GM12875 (cell line): ENCODE data around the gene SNX12.

Experiments
- H3K4me3 ChIP-seq: one replicate; pipeline ENCODE4 v1.5.1; 2011; ENCODE audit warnings: low read depth, low read length, control low read depth
- CTCF ChIP-seq: IDR thresholded peaks from 2 replicates; pipeline ENCODE4 v1.5.1; 2011; ENCODE audit warnings: low read depth, mild to moderate bottlenecking, control low read depth, inconsistent platforms, low read length, moderate library complexity, borderline replicate concordance; ENCODE audit not compliant: insufficient read depth

SNX12 gene

GRCh38 chrX:71085900-71086299, 17.8 kb upstream of the SNX12 start:
- TF ChIP-seq CTCF, result no peak

GRCh38 chrX:71082822-71083221, 14.7 kb upstream of the SNX12 start:
- TF ChIP-seq CTCF, result no peak
- H3K4me3 ChIP-seq, result no peak overlapping the region

More at GRCh38 chrX:71085900-71086299, 17.8 kb upstream of the SNX12 start:
- H3K4me3 ChIP-seq, result no peak overlapping the region

GRCh38 chrX:71082124-71082647, 14.1 kb upstream of the SNX12 start:
- no peak for TF ChIP-seq CTCF
- no peak overlapping the region for H3K4me3 ChIP-seq

GRCh38 chrX:71081330-71082123, 13.4 kb upstream of the SNX12 start:
- no peak for TF ChIP-seq CTCF
- H3K4me3 ChIP-seq, result no peak overlapping the region

- TF ChIP-seq CTCF, result no peak
- no peak overlapping the region for H3K4me3 ChIP-seq
Observed at GRCh38 chrX:71070531-71070930, 2.4 kb upstream of the SNX12 start.

GRCh38 chrX:71067712-71068043, 456 bp downstream of the SNX12 start:
- no peak for TF ChIP-seq CTCF
- H3K4me3 ChIP-seq, result peak overlapping the region; percentile 76

- peak overlapping the region; percentile 76 for H3K4me3 ChIP-seq
- no peak for TF ChIP-seq CTCF
Observed at GRCh38 chrX:71067089-71067488, 1.0 kb downstream of the SNX12 start.
